Globus pallidus (tissue), 1 donor: Measurements from ENCODE around the gene PRDM16.
"Not testable (repeated sequence)": the region's sequence is repeated elsewhere in the genome, so short reads cannot be mapped to it uniquely, and the experiment has no call there.

ENCODE experiments used
- DNase-seq: peaks from one replicate; pipeline ENCODE4 v3.0.0-alpha.2; 2015; ENCODE audit warnings: low spot score

Gene PRDM16

DNA sequence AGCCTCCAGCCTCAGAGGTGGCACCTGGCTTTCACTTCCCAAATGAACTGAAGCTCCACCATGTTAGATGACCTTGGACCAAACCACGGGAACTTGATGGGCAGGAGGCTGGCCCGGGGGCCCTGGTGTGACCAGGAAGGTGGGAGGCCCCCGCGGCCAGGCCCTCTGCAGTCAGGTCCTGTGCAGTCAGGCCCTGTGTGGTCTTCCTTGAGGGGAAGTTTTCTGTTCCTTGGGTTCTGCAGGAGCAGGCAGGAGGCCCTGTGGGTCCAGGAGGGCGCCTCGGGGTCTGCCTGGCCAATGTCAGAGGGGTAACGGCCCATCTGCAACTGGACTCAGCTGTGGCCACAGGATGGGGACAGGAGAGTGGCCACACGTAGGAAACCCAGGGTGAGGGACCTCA lies 13.0 kb downstream of the PRDM16 start:
- DNase-seq: no peak

DNA sequence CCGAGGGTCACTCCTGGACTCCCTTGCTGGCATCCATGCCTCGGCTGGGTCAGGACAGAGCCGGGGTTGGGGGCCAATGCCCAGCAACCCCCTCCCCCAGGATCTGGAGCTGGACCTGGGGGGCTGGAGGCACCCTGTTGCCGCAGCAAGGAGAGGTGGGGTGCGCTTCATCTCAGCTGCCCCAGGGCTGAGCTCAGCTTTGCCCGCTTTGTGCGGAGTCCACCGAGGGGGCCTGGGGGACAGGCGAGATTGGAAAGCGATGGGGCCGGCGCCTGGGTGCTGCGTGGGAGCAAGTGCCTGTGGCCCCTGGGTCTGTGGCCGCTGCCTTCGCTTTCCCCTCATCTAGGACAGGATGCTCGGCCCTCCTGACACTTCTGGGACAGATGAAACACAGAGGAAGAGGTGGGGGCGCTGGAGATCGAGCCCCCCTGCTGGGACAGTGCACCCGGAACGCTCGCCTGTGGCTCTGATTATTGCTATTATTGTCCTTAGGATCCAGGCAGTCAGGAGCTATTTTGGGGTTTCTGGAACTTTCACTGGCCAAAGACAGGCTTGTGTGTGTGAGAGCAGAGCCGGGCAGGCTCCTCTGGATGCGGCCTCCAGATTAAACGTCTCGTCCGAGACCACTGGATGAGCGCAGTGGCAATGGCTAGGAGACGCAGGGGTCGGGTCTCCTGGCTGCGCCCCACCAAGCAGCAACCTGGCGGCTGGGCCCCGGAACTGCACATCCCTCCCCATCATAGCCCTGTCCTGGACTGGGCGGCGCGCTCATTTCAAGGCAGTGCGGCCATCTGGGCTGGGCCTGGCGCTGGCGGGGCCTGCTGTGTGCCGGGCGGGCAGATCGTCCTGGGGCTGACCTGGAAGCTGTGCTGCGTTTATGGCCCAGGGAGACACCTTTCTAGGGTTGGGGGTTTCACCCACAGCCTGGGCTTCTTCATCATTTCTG lies 13.8 kb downstream of the PRDM16 start:
- DNase-seq: no peak

DNA sequence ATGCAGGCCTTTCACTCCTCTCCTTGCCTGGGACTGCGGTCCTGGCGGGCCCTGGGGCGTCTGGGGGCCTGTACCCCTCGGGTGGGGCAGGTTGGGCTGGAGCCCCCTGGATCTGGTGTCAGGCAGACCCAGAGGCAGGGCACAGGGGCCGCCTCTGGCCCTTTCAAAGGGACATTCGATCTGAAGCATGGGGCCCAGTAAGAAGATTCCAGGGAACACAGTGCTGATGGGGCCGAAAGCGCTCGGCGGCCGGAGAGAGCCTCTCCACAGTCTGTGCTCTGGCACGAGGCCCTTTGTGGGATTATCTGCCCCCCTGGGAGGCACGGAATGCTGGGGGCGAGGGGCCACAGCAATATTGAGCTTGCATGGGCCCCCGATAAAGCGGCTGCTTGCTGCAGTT lies 15.2 kb downstream of the PRDM16 start:
- DNase-seq: no peak

DNA sequence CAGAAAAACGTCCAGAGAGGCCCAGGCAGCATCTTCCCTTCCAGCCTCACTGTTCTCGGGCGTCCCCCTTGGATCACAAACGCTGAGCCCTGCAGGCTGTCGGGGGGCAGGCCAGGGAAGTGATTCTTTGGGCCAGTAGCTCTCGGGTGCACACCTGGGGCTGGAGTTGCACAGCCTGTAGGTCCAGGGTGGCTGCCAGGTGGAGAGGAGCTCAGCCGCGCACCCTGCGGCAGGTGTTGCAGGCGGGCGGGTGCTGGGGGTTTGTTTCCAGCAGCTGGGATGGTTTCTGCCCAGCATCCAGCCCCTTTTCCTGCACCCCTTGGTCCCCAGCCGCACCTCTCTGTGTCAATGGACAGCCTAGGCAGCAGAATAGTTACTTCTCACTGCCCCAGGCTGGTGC lies 15.7 kb downstream of the PRDM16 start:
- no peak for DNase-seq

DNA sequence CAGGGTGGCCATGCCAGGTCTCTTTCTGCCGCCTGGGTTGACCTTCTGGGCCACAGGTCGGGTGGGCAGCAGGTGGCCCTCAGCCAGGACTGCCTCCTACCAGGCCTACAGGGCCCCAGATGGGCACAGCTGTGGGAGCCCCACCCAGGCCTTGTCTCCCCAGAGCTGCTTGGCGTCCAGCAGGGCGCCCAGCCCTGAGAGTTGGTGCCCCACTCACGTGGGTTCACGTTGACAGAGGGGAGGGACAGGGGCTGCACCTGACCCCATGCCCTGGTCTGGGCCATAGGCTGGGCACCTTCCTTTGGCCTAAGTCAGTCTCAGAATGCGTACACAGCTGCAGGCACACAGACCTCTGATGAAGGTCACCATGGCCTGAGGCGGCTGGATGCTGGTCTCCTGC lies 16.7 kb downstream of the PRDM16 start:
- no peak for DNase-seq

DNA sequence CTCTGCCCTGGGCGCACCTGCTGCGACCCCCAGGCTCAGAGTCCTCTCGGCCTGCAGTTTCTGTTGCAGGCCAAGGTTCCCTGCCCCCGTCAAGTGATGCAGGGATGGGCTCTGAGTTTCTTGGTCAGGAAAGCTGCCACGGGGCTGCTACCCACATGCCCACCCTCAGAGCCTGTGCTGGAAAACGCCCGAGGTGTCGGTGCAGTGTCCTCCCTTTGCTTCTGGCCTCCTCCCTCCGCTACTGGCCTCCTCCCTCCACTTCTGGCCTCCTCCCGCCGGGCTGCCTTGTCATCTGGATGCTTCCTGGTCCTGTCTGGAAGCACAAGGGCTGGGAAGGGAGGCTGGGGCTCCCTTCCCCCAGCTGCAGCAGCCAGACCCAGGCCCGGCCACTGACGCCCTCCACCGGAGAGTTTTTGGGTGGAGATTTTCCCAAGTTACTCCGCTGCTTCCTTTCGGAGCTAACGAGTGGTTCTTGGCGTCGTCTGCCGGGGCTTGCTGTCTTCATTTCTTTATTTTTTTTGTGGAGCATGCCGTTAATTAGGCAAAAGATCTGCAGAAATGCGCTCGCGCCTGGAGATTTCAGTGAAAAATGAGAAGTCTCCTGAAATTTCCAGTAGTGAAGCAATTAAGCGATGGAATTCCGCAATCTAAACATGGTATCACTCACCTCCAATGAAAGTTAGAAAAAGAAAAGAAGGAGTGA lies 17.4 kb downstream of the PRDM16 start:
- no peak for DNase-seq

DNA sequence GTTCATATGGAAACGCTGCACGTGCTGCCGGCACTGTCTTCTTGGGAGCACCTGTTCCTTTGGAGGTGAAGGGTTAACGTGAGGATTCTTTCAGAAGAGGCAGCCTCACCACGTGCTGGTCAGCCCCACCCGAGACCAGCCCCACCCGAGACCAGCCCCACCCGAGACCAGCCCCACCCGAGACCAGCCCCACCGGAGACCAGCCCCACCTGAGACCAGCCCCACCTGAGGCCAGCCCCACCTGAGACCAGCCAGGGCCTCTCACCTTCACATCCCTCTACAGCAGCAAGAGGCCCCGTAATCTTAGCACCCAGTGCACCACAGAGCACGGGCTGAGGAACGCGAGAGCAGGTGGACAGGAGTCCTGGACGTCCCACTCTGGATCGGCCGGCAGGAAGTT lies 18.0 kb downstream of the PRDM16 start:
- no peak for DNase-seq

DNA sequence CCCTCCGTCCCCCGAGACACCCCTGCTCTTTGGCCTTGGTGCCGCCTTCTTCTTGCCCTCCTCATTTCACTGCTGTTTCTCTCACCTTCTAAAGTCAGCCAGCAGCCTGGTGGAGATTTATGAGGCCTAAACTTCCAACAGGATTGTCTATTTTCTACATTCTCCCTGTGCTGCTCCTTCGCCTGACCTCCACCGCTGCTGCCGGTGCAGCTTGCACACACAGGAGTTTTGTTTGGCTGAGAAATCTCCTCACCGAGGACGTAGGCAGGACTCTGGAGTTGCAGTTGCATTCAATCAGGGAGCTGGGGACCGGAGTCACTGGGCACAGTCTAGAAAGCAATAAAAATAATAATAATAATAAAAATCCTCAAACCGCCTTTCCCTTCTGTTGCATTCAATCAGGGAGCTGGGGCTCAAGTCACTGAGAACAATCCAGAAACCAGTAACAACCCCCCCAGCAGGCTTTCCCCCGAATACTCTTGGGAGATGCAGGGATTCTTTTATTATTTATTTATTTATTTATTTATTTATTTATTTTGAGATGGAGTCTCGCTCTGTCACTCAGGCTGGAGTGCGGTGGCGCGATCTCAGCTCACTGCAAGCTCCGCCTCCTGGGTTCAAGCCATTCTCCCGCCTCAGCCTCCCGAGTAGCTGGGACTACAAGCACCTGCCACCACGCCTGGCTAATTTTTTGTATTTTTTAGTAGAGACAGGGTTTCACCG lies 19.1 kb downstream of the PRDM16 start:
- DNase-seq: not testable (repeated sequence)

DNA sequence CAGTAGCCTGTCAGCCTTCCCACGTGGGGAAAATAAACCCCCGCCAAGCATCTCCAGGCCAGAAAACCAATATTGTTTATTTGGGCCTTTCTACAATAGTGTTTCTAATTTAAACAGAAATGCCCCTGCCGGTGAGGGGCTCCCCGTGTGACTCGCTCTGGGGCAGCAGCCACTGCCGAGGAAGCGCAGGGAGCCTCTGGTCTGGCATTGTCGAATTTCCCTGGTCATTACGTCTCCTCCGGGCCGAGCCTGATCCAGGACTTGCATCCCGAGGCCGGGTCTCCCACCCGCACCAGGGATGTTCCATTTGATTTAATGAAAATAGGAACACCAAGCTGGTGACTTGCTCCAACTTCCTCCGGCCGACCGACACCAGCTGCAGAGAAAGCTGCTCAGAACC lies 20.5 kb downstream of the PRDM16 start:
- no peak for DNase-seq

DNA sequence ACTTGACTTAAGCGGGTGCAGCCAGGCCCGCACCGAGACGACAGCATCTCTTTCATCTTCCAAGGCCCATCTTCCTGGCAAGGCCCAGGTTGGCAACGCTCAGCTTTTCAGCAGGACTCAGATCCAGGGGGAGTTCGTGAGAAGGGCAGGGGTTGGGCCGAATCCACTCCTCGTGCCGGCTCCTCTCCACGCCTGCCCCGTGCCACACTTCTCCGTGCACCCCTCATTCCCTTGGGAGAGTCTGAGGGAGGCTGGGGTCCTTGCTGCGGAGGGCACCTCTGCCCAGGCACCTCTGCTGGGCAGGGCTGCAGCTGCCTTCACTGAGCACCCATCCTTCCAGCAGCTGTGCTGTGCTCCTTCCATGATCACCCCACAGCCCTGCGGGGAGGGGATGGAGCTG lies 22.3 kb downstream of the PRDM16 start:
- no peak for DNase-seq

DNA sequence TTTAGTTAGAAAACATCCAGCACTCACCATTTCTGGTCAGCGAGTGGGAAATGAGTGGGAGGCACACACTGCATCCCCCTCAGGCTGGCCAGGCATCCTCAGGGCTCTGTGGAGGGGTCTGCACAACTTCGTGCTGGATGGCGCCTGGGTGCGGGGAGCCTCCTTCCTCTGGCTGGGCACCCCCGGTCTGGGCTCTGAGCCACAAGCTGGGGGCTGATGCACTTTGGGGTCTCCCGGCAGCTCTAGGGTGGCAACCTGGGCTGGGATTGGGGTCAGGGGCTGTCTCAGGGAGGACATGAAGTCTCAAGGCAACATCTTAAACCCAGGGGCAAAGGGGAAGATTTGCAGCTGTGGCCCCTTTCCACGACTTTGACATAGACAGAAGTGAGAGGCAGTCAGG lies 23.5 kb downstream of the PRDM16 start:
- no peak for DNase-seq

DNA sequence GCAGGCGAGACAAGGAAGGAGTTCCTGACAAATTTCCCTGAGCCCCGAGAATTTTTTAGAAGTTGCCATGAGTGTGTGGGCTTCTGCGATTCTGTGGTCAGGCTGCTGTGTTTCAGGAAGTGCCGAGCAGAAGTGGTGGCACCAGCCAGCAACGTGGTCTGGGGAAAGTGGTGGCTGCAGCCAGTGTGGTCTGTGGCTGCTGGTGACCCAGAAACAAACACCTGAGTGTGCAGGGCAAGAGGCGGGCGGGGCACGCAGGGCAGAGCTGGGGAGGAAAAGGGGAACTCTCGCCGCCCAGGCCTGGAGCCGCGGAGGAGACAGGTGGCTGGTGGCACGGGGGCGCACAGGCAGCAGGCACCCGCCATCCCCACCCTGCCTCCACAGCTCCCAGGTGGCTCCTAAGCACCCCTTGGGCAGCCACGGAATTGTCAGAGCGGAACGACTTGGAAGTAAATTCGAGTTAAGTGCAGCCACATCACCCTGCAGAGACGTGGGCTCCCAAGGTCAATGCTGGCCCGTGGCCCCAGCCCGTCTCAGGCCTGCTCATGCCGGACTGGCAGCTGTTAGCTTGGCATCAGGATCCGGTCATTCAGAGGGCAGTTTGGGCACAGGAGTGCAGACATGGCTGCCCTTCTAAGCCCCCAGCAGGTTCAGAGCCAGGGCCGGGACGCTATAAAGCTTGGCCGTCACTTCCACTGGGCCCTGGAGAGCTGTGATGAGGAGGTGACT lies 25.1 kb downstream of the PRDM16 start:
- DNase-seq: no peak

DNA sequence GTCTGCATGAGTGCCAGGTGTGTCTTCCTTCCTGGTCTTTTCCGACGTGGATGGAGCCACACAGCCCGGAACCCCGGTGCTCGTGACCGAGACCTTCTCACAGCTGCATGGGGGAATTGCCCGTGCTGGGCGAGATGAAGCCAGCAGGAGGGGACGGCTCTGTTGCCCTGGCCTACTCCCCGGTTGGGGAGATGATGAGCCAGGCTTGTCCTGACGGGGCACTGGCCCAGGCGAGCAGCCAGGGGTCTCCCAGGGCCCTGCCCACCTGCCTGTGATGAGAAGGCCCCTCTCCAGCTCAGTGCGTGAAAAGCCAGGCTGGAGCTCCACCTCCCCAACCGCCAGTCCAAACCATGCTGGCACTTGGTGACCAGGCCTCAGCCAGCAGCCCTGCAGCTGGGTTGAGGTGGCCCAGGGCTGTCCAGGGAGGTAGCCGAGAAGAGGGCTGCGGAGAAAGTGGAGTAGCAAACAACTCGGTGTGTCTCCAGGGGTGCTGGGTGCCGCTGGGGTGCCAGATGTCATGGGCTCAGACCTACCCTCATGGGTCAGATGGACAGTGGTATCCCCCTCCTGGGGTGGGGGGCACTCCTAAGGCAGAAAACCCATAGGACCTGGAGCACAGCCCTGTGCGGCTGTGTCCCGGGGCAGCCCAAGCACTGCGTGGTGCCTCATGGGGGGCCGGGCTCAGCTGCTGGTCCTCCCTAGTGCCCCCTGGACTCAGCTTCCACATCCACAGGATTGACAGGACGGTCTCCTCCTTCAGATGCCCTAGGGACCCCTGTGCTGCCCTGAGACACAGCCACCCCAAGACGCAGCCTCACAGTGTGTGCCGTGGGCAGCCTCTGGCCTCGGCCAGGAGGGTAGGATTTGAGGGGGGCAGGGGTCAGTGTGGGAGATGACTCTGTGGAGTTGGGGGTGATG lies 26.1 kb downstream of the PRDM16 start:
- DNase-seq: no peak

DNA sequence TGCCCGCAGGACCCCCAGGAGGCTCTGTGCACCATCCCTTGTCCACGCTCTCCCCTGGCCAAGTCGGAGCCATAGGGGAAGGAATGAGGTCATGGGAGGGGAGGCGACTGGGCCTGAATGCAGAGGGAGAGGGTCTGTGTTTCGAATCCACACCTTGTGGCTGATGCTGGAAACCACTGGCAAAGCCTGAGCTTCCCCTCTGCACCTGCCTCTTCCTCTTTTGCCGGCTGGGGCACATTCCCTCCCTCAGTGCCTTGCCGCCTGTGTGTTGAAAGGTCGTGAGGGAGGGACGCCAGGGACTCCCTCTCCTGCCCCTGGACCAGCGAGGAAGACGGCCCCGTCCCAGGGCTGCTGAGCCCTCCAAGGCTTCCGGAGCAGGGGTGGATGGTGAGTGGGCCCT lies 27.3 kb downstream of the PRDM16 start:
- DNase-seq: no peak

DNA sequence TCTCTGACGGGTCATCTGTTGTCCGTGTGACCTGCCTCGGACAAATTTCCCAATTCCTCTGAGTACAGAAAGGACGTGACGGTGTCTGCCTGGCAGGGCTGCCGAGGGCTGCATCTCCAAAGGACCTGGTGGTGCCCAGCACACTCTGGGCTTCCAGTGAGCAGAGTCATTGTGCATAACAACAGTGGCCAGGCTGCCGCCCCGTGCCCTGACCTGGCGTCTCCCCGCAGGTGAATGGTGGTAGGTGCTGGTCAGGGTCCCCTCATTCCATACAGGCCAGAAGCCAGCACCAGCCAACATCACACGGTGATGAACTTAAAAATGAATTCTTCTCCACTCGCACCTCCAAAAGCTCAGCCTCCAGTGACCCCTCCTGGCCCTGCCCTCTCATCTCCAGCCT lies 28.2 kb downstream of the PRDM16 start:
- DNase-seq: no peak

DNA sequence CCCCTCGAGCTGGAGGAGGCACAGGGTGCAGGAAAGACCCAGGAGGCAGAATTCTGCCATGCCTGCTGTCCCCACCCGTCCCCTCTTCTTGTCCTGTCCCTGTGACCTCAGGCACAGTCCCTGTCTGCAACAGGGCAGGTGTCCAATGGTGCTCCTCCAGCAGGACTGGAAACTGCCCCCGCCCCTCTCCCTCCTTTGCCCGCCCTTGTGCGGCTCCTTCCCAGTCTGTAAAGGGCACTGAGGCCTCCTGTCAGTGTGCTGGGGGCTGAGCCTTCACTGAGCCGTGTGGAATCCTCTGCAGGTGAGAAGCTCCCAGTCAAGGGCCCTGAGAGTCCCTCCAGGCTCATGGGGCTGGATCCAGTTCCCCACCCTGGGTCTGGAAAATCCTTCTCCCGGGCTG lies 28.9 kb downstream of the PRDM16 start:
- DNase-seq: no peak

DNA sequence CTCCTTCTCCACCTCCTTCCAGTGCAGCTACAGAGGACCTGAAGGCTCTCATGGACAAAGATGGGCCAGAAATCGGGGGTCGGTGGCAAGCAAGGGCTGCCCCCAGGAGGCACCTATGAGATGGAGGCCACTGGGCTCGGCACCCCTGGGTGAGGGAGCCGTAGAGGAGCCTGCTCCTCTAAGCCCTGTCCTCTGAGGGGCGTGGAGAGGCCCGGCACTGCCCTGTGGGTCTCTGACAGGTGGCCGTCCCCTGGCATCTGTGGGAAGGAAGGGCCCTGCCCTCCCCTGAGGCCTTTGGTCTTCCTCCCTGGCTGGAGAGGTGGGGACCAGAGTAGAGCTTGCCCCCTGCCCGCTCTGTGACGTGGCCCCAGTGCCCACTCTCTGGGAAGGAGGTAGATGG lies 30.9 kb downstream of the PRDM16 start:
- DNase-seq: no peak

DNA sequence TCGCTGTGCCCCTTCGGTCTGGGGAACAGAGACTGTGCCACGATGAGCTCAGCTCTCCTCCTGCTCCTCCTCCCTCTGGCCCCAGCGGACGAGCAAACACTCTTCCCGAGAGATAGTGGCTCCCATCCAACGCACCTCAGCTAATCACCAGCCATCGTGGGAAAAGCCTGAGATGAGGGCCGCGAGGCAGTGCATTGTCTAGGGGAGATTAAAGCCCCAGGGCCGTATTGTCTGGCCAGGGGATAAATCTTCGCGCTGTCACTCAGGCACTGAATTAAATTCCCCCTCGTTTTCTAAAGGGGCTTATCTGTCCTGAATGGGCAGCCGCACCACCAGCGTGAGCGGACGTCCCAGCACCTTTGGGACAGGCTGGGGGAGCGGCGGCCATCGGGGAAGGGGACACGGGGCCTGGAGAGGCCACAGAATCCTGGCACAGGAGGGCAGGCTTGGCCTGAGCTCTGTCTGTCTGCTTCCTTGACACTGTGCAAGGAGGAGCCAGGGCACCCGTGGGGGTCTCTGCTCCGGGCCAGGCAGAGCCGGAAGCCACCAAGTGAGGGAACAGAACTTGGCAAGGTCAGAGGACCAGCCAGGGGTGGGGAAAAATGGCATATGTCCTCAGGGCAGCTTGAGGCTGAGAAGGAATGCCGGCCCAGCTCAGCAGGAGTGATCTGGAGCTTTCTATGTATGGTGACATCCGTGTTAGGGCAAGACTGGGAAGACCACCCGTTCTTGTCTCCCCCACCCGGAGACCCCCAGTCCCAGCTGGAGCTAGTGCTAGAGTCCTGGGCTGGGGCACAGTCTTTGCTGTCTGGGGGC lies 32.3 kb downstream of the PRDM16 start:
- DNase-seq: no peak

DNA sequence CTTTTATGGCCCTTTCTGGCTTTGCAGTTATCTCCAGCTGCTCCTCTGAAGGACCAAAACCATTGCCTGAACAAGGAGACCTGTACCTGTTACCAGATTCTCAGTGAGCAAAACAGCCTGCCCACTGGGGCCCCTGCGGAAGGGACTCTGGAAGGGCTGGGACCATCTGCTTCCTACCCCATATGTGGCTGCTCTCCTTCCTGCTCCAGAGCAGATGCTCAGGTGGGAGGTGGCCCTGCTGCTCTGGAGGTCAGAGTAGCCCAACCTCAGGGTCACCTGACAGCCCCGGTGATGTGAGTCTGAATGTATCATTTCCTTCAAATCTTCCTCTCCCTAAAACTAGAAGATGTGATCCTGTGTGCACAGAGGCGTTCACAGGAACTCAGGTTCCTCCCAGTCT lies 33.6 kb downstream of the PRDM16 start:
- no peak for DNase-seq
